ENCODE data around the gene PPP2R2C.

The PPP2R2C gene

GRCh38 chr4:6396696-6397236, 75.6 kb downstream of the PPP2R2C start:
- no peak for DNase-seq (ENCODE audit: low spot score)

- DNase-seq (ENCODE audit: low spot score) = no peak
Observed at GRCh38 chr4:6395466-6396228, 76.8 kb downstream of the PPP2R2C start.

GRCh38 chr4:6394671-6395081, 77.7 kb downstream of the PPP2R2C start:
- DNase-seq (ENCODE audit: low spot score) = no peak

- no peak for DNase-seq (ENCODE audit: low spot score)
Observed at GRCh38 chr4:6393544-6394475, 78.6 kb downstream of the PPP2R2C start.

- DNase-seq (ENCODE audit: low spot score) = no peak
Observed at GRCh38 chr4:6393066-6393465, 79.3 kb downstream of the PPP2R2C start.

- DNase-seq (ENCODE audit: low spot score) = no peak
Observed at GRCh38 chr4:6392407-6392806, 80.0 kb downstream of the PPP2R2C start.

- no peak for DNase-seq (ENCODE audit: low spot score)
Observed at GRCh38 chr4:6391852-6392188, 80.6 kb downstream of the PPP2R2C start.

- DNase-seq (ENCODE audit: low spot score) = no peak
Observed at GRCh38 chr4:6391186-6391851, 81.1 kb downstream of the PPP2R2C start.

- DNase-seq (ENCODE audit: low spot score) = no peak
Observed at GRCh38 chr4:6390356-6390755, 82.1 kb downstream of the PPP2R2C start.

- no peak for DNase-seq (ENCODE audit: low spot score)
Observed at GRCh38 chr4:6389142-6389825, 83.1 kb downstream of the PPP2R2C start.

- no peak for DNase-seq (ENCODE audit: low spot score)
Observed at GRCh38 chr4:6388713-6389112, 83.7 kb downstream of the PPP2R2C start.

GRCh38 chr4:6387946-6388345, 84.5 kb downstream of the PPP2R2C start:
- DNase-seq (ENCODE audit: low spot score) = no peak

- no peak for DNase-seq (ENCODE audit: low spot score)
Observed at GRCh38 chr4:6386091-6386490, 86.3 kb downstream of the PPP2R2C start.

- DNase-seq (ENCODE audit: low spot score) = no peak
Observed at GRCh38 chr4:6385288-6385687, 87.1 kb downstream of the PPP2R2C start.

- no peak for DNase-seq (ENCODE audit: low spot score)
Observed at GRCh38 chr4:6384541-6384940, 87.9 kb downstream of the PPP2R2C start.

GRCh38 chr4:6383929-6384328, 88.5 kb downstream of the PPP2R2C start:
- DNase-seq (ENCODE audit: low spot score) = no peak

GRCh38 chr4:6383009-6383404, 89.4 kb downstream of the PPP2R2C start:
- no peak for DNase-seq (ENCODE audit: low spot score)

- no peak for DNase-seq (ENCODE audit: low spot score)
Observed at GRCh38 chr4:6381571-6382123, 90.8 kb downstream of the PPP2R2C start.

GRCh38 chr4:6380746-6381410, 91.5 kb downstream of the PPP2R2C start:
- DNase-seq (ENCODE audit: low spot score) = no peak

- DNase-seq (ENCODE audit: low spot score) = no peak
Observed at GRCh38 chr4:6379767-6380745, 92.4 kb downstream of the PPP2R2C start.
